ENCODE data around the gene RAB6D.
"Not testable (repeated sequence)": the region's sequence is repeated elsewhere in the genome, so short reads cannot be mapped to it uniquely, and the experiment has no call there.

The RAB6D gene

DNA sequence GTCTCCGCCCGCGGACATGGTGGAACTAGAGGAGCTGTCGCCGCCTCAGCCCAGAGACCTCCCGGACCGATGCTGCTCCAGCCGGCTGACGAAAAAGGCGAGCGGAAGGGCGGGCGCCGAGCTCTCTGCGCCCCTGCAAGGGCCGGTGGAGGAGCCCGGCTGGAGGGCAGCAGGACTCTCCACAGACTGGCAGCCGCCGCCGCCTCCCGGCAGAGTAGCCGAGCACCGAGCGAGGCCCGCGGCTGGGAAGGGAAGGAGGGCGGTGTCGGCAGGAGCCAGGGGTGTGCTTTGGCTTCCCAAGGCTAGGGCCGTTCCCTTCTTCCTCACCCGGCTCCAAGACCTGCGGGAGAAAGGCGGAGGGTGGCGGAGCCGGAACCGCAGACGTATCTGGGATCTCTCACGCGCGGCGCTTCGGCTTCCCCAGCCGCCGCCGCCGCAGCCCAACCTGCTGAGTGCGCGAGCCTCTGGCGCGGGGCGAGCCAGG lies at the start of gene RAB6D:
Gene RAB6D (minus strand): TSS at position 466 of the 484 bp plus-strand sequence. CDS start 448 bp downstream, at position 18.
- not testable (repeated sequence) for DNase-seq (ENCODE audit: low read depth in 2 of 2)

- peak in 1 of 2 donors; percentile 21 for DNase-seq (ENCODE audit: low read depth in 2 of 2)
Observed at GRCh38 chr2:131413148-131413747, 49.3 kb upstream of the RAB6D start.

DNA sequence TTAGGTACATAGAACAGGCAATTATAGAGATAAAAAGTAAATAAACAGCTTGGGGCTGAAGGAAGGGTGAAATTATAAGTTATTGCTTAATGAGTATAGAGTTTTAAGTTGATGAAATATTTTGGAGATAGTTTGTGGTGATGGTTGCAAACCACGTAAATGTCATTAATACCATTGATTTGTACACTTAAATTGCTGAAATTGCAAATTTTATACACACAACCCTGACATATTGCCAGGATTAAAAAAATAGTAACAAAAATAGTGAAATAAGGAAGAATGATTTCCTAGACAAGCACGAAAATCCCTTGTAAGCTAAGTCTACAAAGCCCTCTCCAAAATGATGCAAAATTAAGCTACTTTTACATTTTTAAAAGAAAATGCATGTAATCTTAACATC lies 46.2 kb upstream of the RAB6D start:
- DNase-seq (ENCODE audit: low read depth in 2 of 2), result no peak

GRCh38 chr2:131408778-131409177 lies 44.8 kb upstream of the RAB6D start:
- DNase-seq (ENCODE audit: low read depth in 2 of 2), result no peak

- no peak for DNase-seq (ENCODE audit: low read depth in 2 of 2)
Observed at GRCh38 chr2:131408207-131408606, 44.2 kb upstream of the RAB6D start.

- DNase-seq (ENCODE audit: low read depth in 2 of 2), result no peak
Observed at GRCh38 chr2:131404753-131405152, 40.8 kb upstream of the RAB6D start.

GRCh38 chr2:131402320-131403039 lies 38.5 kb upstream of the RAB6D start:
- DNase-seq (ENCODE audit: low read depth in 2 of 2), result no peak

DNA sequence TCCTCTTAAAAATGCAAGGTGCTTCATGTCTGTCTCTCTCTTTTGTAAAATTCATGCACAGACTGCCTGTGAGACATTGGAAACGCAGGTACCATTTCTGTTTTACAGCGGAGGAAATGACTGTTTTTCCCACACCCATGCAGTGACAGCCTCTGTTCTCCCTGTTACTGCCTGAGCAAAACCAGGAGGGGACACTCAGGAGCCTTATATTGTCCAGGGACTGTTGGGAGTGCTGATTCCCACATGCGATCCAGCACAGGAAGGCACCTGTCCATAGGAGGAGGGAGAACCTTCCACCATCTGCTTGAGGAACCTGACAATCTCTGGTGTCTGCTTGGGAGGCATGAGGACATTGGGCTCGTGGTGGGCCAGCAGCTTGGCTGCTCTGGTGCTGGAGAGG lies 36.9 kb upstream of the RAB6D start:
- no peak for DNase-seq (ENCODE audit: low read depth in 2 of 2)

- not testable (repeated sequence) for DNase-seq (ENCODE audit: low read depth in 2 of 2)
Observed at GRCh38 chr2:131400441-131400840, 36.5 kb upstream of the RAB6D start.

- not testable (repeated sequence) for DNase-seq (ENCODE audit: low read depth in 2 of 2)
Observed at GRCh38 chr2:131396209-131396608, 32.2 kb upstream of the RAB6D start.

DNA sequence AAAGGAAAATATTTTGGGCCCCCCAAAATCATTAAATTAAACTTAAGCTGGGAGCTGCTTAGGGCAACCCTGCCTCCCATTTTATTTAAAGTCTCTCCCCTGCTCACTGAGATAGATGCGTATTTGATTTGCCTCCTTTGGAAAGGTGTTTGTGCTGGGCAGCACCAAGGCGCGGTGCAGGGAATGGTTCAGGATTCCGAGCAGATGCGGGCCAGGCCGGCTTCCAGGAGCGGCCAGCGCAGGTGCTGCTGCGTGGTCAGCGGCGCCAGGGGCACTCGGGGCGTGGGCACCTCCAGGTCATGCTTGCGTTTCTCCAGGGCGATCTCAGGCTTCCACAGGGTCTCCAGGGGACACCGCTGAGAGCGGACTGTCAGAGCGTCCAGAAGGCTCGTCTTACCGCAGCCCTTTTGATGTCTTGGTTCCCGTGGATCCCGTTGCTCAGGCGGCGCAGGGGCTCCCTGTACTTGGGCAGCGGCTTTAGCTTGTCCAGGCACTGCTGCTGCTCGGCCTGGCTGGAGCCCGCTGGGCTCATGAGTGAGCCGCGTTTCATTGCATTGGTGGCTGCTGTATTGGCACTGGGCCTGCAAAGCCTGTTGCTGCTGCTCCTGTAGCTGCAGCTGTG lies 31.2 kb upstream of the RAB6D start:
- not testable (repeated sequence) for DNase-seq (ENCODE audit: low read depth in 2 of 2)

GRCh38 chr2:131394147-131394931 lies 30.4 kb upstream of the RAB6D start:
- no peak for DNase-seq (ENCODE audit: low read depth in 2 of 2)

GRCh38 chr2:131391953-131392352 lies 28.0 kb upstream of the RAB6D start:
- DNase-seq (ENCODE audit: low read depth in 2 of 2), result not testable (repeated sequence)

- DNase-seq (ENCODE audit: low read depth in 2 of 2), result not testable (repeated sequence)
Observed at GRCh38 chr2:131391471-131391870, 27.5 kb upstream of the RAB6D start.

DNA sequence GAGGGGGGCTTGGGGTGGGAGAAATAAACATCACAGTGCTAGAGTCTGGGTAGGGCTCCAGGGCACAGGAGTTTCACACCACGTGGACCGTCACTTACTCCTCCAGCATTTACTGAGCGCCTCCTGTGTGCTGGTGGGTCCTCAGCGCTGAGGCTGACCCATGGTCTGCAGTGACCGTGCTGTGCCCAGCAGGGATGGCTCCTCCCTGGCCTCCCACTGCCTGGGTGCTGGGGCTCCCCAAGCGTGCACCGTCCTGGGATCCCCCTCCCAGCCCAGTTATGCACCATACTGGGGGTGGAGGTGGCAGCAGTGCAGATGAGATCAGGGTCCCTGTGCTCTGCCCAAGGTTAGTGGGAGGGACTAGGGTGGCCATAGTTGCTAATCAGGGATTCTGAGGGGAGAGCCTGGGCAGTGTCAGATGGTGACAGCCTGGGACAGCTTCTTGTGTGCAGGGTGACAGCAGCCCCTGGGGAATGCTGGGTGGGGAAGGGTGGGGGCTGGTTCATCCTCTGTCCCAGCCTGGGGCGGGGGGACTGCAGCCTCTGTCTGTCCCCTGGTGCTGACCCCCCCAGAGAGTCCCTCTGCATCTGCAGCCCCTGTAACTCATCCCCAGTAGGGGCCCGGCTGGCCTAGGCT lies 26.6 kb upstream of the RAB6D start:
- not testable (repeated sequence) for DNase-seq (ENCODE audit: low read depth in 2 of 2)

GRCh38 chr2:131389657-131390056 lies 25.7 kb upstream of the RAB6D start:
- no peak for DNase-seq (ENCODE audit: low read depth in 2 of 2)

- DNase-seq (ENCODE audit: low read depth in 2 of 2), result not testable (repeated sequence)
Observed at GRCh38 chr2:131388834-131389233, 24.9 kb upstream of the RAB6D start.

- not testable (repeated sequence) for DNase-seq (ENCODE audit: low read depth in 2 of 2)
Observed at GRCh38 chr2:131373111-131373510, 9.1 kb upstream of the RAB6D start.

DNA sequence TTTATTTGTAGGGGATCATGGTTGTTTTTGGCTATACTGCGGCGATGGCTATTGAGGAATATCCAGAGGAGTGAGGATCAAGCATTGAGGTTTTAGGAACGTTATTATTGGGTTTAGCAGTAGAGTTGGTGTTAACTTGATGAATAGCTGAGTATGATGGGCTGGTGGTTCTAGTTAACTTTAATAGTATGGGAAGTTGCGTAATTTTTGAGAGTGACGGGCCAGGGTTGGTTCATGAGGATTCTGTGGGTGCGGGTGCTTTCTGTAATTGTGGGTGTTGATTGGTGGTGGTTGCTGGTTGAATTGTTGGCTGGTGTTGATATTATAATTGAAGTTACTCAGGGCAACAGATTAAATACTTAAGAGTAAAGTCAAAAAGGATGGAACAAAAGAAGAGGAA lies 6.0 kb upstream of the RAB6D start:
- DNase-seq (ENCODE audit: low read depth in 2 of 2), result no peak

DNA sequence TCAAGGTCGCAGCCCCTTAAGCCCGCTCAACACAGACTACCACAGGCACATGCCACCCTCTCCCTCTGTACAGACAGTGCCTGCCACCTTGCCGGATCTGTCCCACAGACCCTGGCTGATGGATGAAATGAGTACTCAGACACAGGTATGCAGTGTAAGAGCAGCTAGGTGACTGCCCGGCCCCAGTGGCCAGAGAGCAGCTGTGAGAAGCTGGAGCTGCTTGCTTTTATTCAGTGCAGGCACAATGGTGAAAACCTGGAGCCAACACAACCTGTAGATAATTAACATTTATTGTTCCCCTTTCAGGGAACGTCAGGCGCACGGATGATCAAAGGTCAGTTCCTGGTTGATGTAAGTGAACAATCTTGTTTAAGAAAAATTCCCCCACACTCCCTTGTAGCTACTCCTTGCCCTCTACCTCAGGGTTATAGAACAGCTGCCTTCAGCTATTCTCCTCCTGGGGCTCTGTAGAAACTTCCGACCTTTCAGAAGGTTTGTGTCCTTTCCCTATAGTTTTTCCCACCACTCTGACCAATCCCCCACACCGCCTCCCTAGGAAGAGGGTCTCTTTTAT lies 4.6 kb upstream of the RAB6D start:
- DNase-seq (ENCODE audit: low read depth in 2 of 2), result not testable (repeated sequence)

GRCh38 chr2:131367352-131367751 lies 3.4 kb upstream of the RAB6D start:
- no peak for DNase-seq (ENCODE audit: low read depth in 2 of 2)
